ENCODE results near the gene CDK14.

Gene CDK14

GRCh38 chr7:91240376-91240941 lies 644.3 kb downstream of the CDK14 start:
- no peak for DNase-seq

- no peak for DNase-seq
Measured at GRCh38 chr7:91242097-91242844, 646.1 kb downstream of the CDK14 start.

GRCh38 chr7:91243591-91244301 lies 647.6 kb downstream of the CDK14 start:
- no peak for DNase-seq

GRCh38 chr7:91247500-91247899 lies 651.4 kb downstream of the CDK14 start:
- DNase-seq, result no peak

- DNase-seq, result no peak
Measured at GRCh38 chr7:91248996-91249395, 652.9 kb downstream of the CDK14 start.

- DNase-seq, result no peak
Measured at GRCh38 chr7:91249506-91250233, 653.5 kb downstream of the CDK14 start.

GRCh38 chr7:91250706-91251105 lies 654.6 kb downstream of the CDK14 start:
- no peak for DNase-seq

GRCh38 chr7:91251877-91252276 lies 655.8 kb downstream of the CDK14 start:
- no peak for DNase-seq

Data from amygdala (tissue), 56 donors.